HepG2 (cell line): ENCODE results near the gene DUSP12. TPM values are rescaled to one million over a fixed set of nuclear protein-coding genes. Genes with fewer than 3 reads are reported as not detected.

Experiments
- ATAC-seq: fragments of 200-7000 bp; cut with Tn5 transposase; 3 replicates; pipeline ENCODE4 v1.9.1; 2020; ENCODE audit warnings: mild to moderate bottlenecking, moderate library complexity
- BruUV-seq: library from RNA; stranded (reverse); fragments of 400-500 nt; replicated peaks from 2 replicates; lab custom pipeline; 2021; lab: Mats Ljungman, UMichigan
- CTCF ChIA-PET: fragments of 300-600 bp; formaldehyde crosslinking; extraction: SDS; loops from one replicate; lab custom pipeline; 2021; ENCODE audit warnings: low total read pairs, inconsistent platforms, low intra/inter-chr PET ratio; lab: Yijun Ruan, JAX
- POLR2A ChIA-PET: fragments of 350-600 bp; sonication (Branson Sonifier 250); formaldehyde crosslinking; loops from one replicate; lab custom pipeline; 2020; ENCODE audit warnings: antibody characterized with exemption, inconsistent platforms; lab: Yijun Ruan, JAX
- DNase-seq: peaks from one replicate; pipeline ENCODE4 v3.0.0-alpha.2; 2015; ENCODE audit warnings: low spot score
- FAIRE-seq: peaks from 3 replicates; lab custom pipeline; 2011; peaks lifted over from hg19 to GRCh38; lab: Jason Lieb, UNC
- H2AFZ ChIP-seq: one replicate; pipeline ENCODE4 v1.6.1; 2011; ENCODE audit warnings: low read length, inconsistent platforms
- H3K27ac ChIP-seq: fragments of 300-600 bp; 3 replicates; pipeline ENCODE4 v1.8.0; 2011; ENCODE audit warnings: mixed run types, mild to moderate bottlenecking, mixed read lengths, low read length, inconsistent platforms; ENCODE audit not compliant: insufficient read depth; ENCODE audit errors: extremely low read length
- H3K27me3 ChIP-seq, 2 experiments: fragments of 200-600 bp in 1 of 2; 2 replicates in 1 of 2; 3 replicates in 1 of 2; pipeline versions ENCODE4 v1.6.0 to v1.8.0; 2011; ENCODE audit warnings: low read length in 2 of 2, mild to moderate bottlenecking in 2 of 2, moderate library complexity in 2 of 2, inconsistent platforms in 1 of 2; ENCODE audit not compliant: insufficient read depth in 2 of 2, control insufficient read depth in 1 of 2
- H3K36me3 ChIP-seq, 2 experiments: fragments of 200-600 bp in 1 of 2; replicated peaks in 1 of 2; 2 replicates in 1 of 2; 3 replicates in 1 of 2; pipeline versions ENCODE4 v1.5.1 to v1.8.0; 2011; ENCODE audit warnings: low read length in 2 of 2, inconsistent platforms in 1 of 2; ENCODE audit not compliant: insufficient read depth in 2 of 2, control insufficient read depth in 1 of 2
- H3K4me1 ChIP-seq: 2 replicates; pipeline ENCODE4 v1.5.1; 2012; ENCODE audit warnings: low read length, inconsistent platforms; ENCODE audit not compliant: insufficient read depth
- H3K4me2 ChIP-seq: 2 replicates; pipeline ENCODE4 v1.6.0; 2011; ENCODE audit warnings: low read depth, low read length, inconsistent platforms
- H3K4me3 ChIP-seq, 3 experiments: fragments of 200-600 bp in 1 of 3; sonication (generic), shearing (Covaris generic) in 1 of 3; replicated peaks in 1 of 3; 2 replicates each; pipeline ENCODE4 v1.5.1; 2011 to 2016; ENCODE audit warnings: low read length in 3 of 3, inconsistent platforms in 2 of 3, low read depth in 2 of 3, mild to moderate bottlenecking in 2 of 3, control low read depth in 1 of 3, mixed read lengths in 1 of 3; ENCODE audit not compliant: insufficient read depth in 1 of 3
- H3K79me2 ChIP-seq: one replicate; pipeline ENCODE4 v1.6.1; 2011; ENCODE audit warnings: low read length, inconsistent platforms; ENCODE audit not compliant: insufficient read depth
- H3K9ac ChIP-seq: 2 replicates; pipeline ENCODE4 v1.6.0; 2011; ENCODE audit warnings: mild to moderate bottlenecking, low read depth, low read length, inconsistent platforms; ENCODE audit not compliant: insufficient read depth
- H3K9me3 ChIP-seq: 2 replicates; pipeline ENCODE4 v1.5.1; 2012; ENCODE audit warnings: mild to moderate bottlenecking, low read length
- H4K20me1 ChIP-seq: 2 replicates; pipeline ENCODE4 v1.6.0; 2011; ENCODE audit warnings: inconsistent platforms, mild to moderate bottlenecking, low read length, moderate library complexity; ENCODE audit not compliant: insufficient read depth
- CREB1 ChIP-seq, 2 experiments: fragments of 450-650 bp in 1 of 2; IDR thresholded peaks; 2 replicates each; pipeline ENCODE4 v1.6.1; 2016 to 2017; ENCODE audit warnings: control low read depth in 1 of 2, mild to moderate bottlenecking in 1 of 2, missing compliant biosample characterization in 1 of 2, missing genetic modification characterization in 1 of 2
- MAFF ChIP-seq: IDR thresholded peaks from 2 replicates; pipeline ENCODE4 v1.6.1; 2011; ENCODE audit warnings: low read depth, low read length, improper control_type of control experiment
- MXD4 ChIP-seq: IDR thresholded peaks from 2 replicates; pipeline ENCODE4 v1.6.1; 2016; ENCODE audit warnings: mild to moderate bottlenecking, missing biosample characterization, missing genetic modification reagents
- ZFX ChIP-seq: sonication (generic); formaldehyde crosslinking; IDR thresholded peaks from 2 replicates; pipeline ENCODE4 v1.4.0; 2020; ENCODE audit warnings: mild to moderate bottlenecking, low read depth, missing genetic modification reagents, moderate library complexity
- ZNF720 ChIP-seq: sonication (generic); formaldehyde crosslinking; IDR thresholded peaks from 2 replicates; pipeline ENCODE4 v1.4.0; 2020; ENCODE audit warnings: missing genetic modification reagents
- WGBS: methylation state at CpG from one replicate; pipeline ENCODE4 v1.1.6; 2017; ENCODE audit warnings: low lambda C conversion rate; 5-methylcytosine and 5-hydroxymethylcytosine counted together
- in situ Hi-C: cut with HindIII; loops from 2 replicates; pipeline ENCODE4 v1.10.0; 2017; ENCODE audit warnings: low pct_unique_long_range_greater_than_20kb; ENCODE audit not compliant: extremely low pct_ligation_motif_present
- intact Hi-C: fragments of 100-400 bp; cut with micrococcal nuclease; formaldehyde crosslinking; loops from one replicate; pipeline ENCODE4 v1.10.0; 2022; ENCODE audit not compliant: unreplicated experiment
- polyA plus RNA-seq, 8 experiments: library from polyadenylated mRNA; depleted of rRNA in 3 of 8; stranded (reverse) in 7 of 8; unstranded in 1 of 8; fragments of >200 nt; fragmentation: Illumina TruSeq in 4 of 8; extraction: Trizol in 4 of 8; gene quantifications; 2 replicates each; pipeline versions ENCODE4 v1.2.1 to v1.2.3, GENCODE V29; 2011 to 2016; ENCODE audit warnings: low read depth in 4 of 8, missing spikeins in 1 of 8, mixed read lengths in 1 of 8; ENCODE audit not compliant: insufficient read depth in 1 of 8
- total RNA-seq, 5 experiments: library from RNA; depleted of rRNA; stranded (reverse); fragments of >200 nt; fragmentation: Illumina TruSeq; extraction: Trizol; gene quantifications; 2 replicates each; pipeline ENCODE4 v1.2.3, GENCODE V29; 2016; ENCODE audit warnings: low read depth in 1 of 5
- TF ChIP-seq, protein P1 (sequence below): sonication (generic); formaldehyde crosslinking; IDR thresholded peaks from 2 replicates; pipeline ENCODE4 v1.4.0; 2020; ENCODE audit warnings: mild to moderate bottlenecking, missing genetic modification reagents

The DUSP12 gene
- total and polyA plus RNA-seq, 2 of the 13 experiments (the other 11 are each of a cell fraction or from before 2014, with no cell fraction given) = 36.7 to 37.1 TPM

DNA sequence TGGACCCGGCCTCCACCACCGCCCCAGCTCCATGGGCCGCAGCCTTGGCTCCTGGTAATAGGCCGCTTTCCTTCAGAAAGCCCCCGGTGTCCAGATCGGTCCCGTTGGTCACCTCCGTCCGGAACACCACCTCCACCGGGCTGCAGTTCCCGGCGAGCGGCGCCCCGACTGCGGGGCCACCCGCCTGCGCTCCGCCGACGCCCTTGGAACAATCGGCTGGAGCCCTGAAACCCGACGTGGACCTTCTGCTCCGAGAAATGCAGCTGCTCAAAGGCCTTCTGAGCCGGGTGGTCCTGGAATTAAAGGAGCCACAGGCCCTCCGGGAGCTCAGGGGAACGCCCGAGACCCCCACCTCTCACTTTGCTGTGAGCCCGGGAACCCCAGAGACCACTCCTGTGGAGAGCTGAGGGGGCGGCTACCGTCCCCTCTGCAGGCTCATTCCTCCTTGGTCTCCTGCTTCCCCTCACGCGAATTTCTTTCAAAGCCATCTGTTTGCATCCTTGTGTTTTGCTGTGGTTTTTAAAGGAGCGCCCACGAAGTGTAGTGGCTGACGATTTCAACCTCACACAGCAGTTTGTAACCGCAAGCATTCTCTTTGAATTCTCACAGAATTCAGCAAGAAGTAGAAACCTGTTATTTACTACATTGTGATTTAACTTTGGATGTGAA, 22.2 kb upstream of the DUSP12 start (continued):
- TF ChIP-seq, protein P1, sequence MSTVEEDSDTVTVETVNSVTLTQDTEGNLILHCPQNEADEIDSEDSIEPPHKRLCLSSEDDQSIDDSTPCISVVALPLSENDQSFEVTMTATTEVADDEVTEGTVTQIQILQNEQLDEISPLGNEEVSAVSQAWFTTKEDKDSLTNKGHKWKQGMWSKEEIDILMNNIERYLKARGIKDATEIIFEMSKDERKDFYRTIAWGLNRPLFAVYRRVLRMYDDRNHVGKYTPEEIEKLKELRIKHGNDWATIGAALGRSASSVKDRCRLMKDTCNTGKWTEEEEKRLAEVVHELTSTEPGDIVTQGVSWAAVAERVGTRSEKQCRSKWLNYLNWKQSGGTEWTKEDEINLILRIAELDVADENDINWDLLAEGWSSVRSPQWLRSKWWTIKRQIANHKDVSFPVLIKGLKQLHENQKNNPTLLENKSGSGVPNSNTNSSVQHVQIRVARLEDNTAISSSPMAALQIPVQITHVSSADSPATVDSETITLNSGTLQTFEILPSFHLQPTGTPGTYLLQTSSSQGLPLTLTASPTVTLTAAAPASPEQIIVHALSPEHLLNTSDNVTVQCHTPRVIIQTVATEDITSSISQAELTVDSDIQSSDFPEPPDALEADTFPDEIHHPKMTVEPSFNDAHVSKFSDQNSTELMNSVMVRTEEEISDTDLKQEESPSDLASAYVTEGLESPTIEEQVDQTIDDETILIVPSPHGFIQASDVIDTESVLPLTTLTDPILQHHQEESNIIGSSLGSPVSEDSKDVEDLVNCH (CRISPR knock-in tag) = no peak
- TF ChIP-seq ZNF720 (CRISPR knock-in tag) (no peak), MXD4 (CRISPR knock-in tag) (no peak), ZFX (CRISPR knock-in tag) (peak; percentile 52)

- Histone ChIP-seq H3K4me1 (peaks cover 19% of the 10 kb centered on the region), H3K27me3 (peaks cover 0 to 49% of the 10 kb centered on the region in 2 experiments; a peak in 3 of 5 replicates), H3K4me3 (no peak overlapping the region), H4K20me1 (no peaks in the 10 kb centered on the region), H3K9me3 (no peaks in the 10 kb centered on the region), H3K4me2 (peak overlapping the region; percentile 69; the same call in 1 of the 2 replicates), H3K36me3 (no peaks in the 10 kb centered on the region), H2AFZ (no peak overlapping the region), H3K27ac (no peak overlapping the region), H3K9ac (no peak overlapping the region)
- 20% methylated on average over 7 of the region's 7 CpGs for WGBS
- intact Hi-C loops (no loop called here), in situ Hi-C loops (no loop called here)
- no peak for DNase-seq
- ATAC-seq = no peak
- ChIA-PET CTCF (no interaction called here), POLR2A (no interaction called here)
- no TSS peak for BruUV-seq
- no peak for FAIRE-seq
- TF ChIP-seq CREB1 (IDR thresholded peaks at IDR 0.05) (peak; percentile 46), CREB1 (CRISPR knock-in tag; IDR thresholded peaks at IDR 0.05) (no peak), MAFF (no peak)
- TF ChIP-seq, all 625 proteins: peak for 1
- H3K79me2 ChIP-seq = no peaks in the 10 kb centered on the region
Observed at GRCh38 chr1:161728376-161729226, 21.0 kb upstream of the DUSP12 start.
